ENCODE results near the gene SETD4. TPM values are rescaled to one million over a fixed set of nuclear protein-coding genes. Genes with fewer than 3 reads are reported as not detected.

The SETD4 gene
- polyA plus RNA-seq, 1 experiment: 12.2 TPM

GRCh38 chr21:36073181-36073580 lies 12.9 kb upstream of the SETD4 start:
- no peak for TF ChIP-seq CTCF (IDR thresholded peaks at IDR 0.05; ENCODE audit: low read depth, low read length)
- Histone ChIP-seq H3K9me3 (ENCODE audit: control insufficient read depth, insufficient read depth, low read length) (peaks cover 6% of the 10 kb centered on the region), H3K27ac (ENCODE audit: low read depth, low read length) (no peak overlapping the region), H3K27me3 (ENCODE audit: control insufficient read depth, insufficient read depth, low read length) (no peaks in the 10 kb centered on the region), H3K4me3 (ENCODE audit: low read depth, low read length) (no peak overlapping the region)
- no peak for DNase-seq (ENCODE audit: low read depth, low spot score)
- CTCF ChIA-PET: interaction anchor here (0.9 kb wide), 1 partner anchor 9 kb away, joined by 3 read pairs; no protein-coding TSS in a partner anchor
- POLR2A ChIA-PET: interaction anchor here (1.1 kb wide), 1 partner anchor 13 kb away, joined by 4 read pairs; the partner anchor contains the start of gene SETD4

DNA sequence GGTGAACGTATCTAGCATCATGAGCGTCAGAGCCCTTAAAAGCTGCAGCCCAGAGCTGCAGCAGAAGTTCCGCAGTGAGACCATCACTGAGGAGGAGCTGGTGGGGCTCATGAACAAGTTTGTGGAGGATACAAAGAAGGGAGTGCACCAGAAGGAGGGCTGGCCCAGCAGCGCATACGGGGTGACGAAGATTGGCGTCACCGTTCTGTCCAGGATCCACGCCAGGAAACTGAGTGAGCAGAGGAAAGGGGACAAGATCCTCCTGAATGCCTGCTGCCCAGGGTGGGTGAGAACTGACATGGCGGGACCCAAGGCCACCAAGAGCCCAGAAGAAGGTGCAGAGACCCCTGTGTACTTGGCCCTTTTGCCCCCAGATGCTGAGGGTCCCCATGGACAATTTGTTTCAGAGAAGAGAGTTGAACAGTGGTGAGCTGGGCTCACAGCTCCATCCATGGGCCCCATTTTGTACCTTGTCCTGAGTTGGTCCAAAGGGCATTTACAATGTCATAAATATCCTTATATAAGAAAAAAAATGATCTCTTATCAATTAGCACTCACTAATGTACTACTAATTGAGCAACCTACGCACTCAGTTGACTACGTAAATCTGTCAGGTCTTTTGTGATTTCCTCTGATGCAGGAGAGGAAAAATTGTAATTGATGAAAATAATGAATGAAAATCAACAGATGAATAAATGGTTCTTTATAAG lies 12.3 kb upstream of the SETD4 start:
- no peak overlapping the region for H3K27ac ChIP-seq (ENCODE audit: low read depth, low read length)
- peaks cover 6% of the 10 kb centered on the region for H3K9me3 ChIP-seq (ENCODE audit: control insufficient read depth, insufficient read depth, low read length)
- H3K27me3 ChIP-seq (ENCODE audit: control insufficient read depth, insufficient read depth, low read length): no peaks in the 10 kb centered on the region
- ChIA-PET POLR2A (interaction anchor here (1.1 kb wide), 1 partner anchor 12 kb away, joined by 4 read pairs; the partner anchor contains the start of gene SETD4), CTCF (no interaction called here)
- H3K4me3 ChIP-seq (ENCODE audit: low read depth, low read length): no peak overlapping the region
- no peak for DNase-seq (ENCODE audit: low read depth, low spot score)
- TF ChIP-seq CTCF (IDR thresholded peaks at IDR 0.05; ENCODE audit: low read depth, low read length): no peak

- Histone ChIP-seq H3K27me3 (ENCODE audit: control insufficient read depth, insufficient read depth, low read length) (no peaks in the 10 kb centered on the region), H3K27ac (ENCODE audit: low read depth, low read length) (no peak overlapping the region), H3K4me3 (ENCODE audit: low read depth, low read length) (peak overlapping the region; percentile 97), H3K9me3 (ENCODE audit: control insufficient read depth, insufficient read depth, low read length) (peaks cover 6% of the 10 kb centered on the region)
- no peak for DNase-seq (ENCODE audit: low read depth, low spot score)
- ChIA-PET POLR2A (interaction anchor here (2.4 kb wide), 1 partner anchor 11 kb away, joined by 27 read pairs; the partner anchor contains the start of gene SETD4), CTCF (interaction anchor here (0.6 to 2.2 kb wide), 3 partner anchors 11 to 41 kb away, joined by 3 to 7 read pairs (median 5); no protein-coding TSS in a partner anchor)
- TF ChIP-seq CTCF (IDR thresholded peaks at IDR 0.05; ENCODE audit: low read depth, low read length): no peak
Measured at GRCh38 chr21:36070999-36071398, 10.7 kb upstream of the SETD4 start.

- DNase-seq (ENCODE audit: low read depth, low spot score): peak; percentile 87
- CTCF ChIA-PET: interaction anchor here (0.8 to 2.2 kb wide), 3 partner anchors 18 to 43 kb away, joined by 3 to 7 read pairs (median 3); no protein-coding TSS in a partner anchor
Measured at GRCh38 chr21:36069713-36070583, 9.6 kb upstream of the SETD4 start, which contains the start of gene CBR1. Gene CBR1, plus strand, starts transcription at chr21:36070024. Its CDS starts 92 bp downstream, at chr21:36070116.

More at GRCh38 chr21:36069713-36070583, 9.6 kb upstream of the SETD4 start, which contains the start of gene CBR1:
- peak within 1 kb of the TSS; percentile 81 for H3K27ac ChIP-seq (ENCODE audit: low read depth, low read length)
- H3K9me3 ChIP-seq (ENCODE audit: control insufficient read depth, insufficient read depth, low read length): peaks cover 6% of the 10 kb centered on the region
- TF ChIP-seq CTCF (IDR thresholded peaks at IDR 0.05; ENCODE audit: low read depth, low read length): no peak
- POLR2A ChIA-PET: interaction anchor here (0.6 to 2.4 kb wide), 7 partner anchors 10 to 238 kb away, joined by 3 to 27 read pairs (median 3); partner anchors contain the start of gene SETD4
- no peaks in the 10 kb centered on the region for H3K27me3 ChIP-seq (ENCODE audit: control insufficient read depth, insufficient read depth, low read length)
- peak within 1 kb of the TSS; percentile 97 for H3K4me3 ChIP-seq (ENCODE audit: low read depth, low read length)
